Nephron (organoid): ENCODE measurements around the gene YY1AP1.
"Not testable (repeated sequence)": the region's sequence is repeated elsewhere in the genome, so short reads cannot be mapped to it uniquely, and the experiment has no call there.

Source experiments
- H3K27ac Mint-ChIP-seq, 3 experiments: 2 replicates each; pipeline ENCODE4 v1.8.0; 2020; ENCODE audit warnings: mixed read lengths in 3 of 3, mild to moderate bottlenecking in 2 of 3, moderate library complexity in 1 of 3
- H3K27me3 Mint-ChIP-seq: 2 replicates; pipeline ENCODE4 v1.8.0; 2021; ENCODE audit warnings: low read depth, mild to moderate bottlenecking, moderate library complexity, mixed read lengths
- H3K36me3 Mint-ChIP-seq: 2 replicates; pipeline ENCODE4 v1.8.0; 2020; ENCODE audit warnings: low read depth, mixed read lengths
- H3K4me1 Mint-ChIP-seq: 2 replicates; pipeline ENCODE4 v1.8.0; 2020; ENCODE audit warnings: mixed read lengths
- H3K4me3 Mint-ChIP-seq, 3 experiments: 2 replicates each; pipeline ENCODE4 v1.8.0; 2020; ENCODE audit warnings: mild to moderate bottlenecking in 3 of 3, mixed read lengths in 3 of 3, moderate library complexity in 2 of 3
- H3K9me3 Mint-ChIP-seq: 2 replicates; pipeline ENCODE4 v1.8.0; 2020; ENCODE audit warnings: mixed read lengths
- CTCF ChIP-seq, 3 experiments: fragments of 200-600 bp; sonication (generic); IDR thresholded peaks; one replicate each; pipeline ENCODE4 v1.5.0; 2021; ENCODE audit warnings: antibody characterized with exemption in 3 of 3; ENCODE audit not compliant: unreplicated experiment in 3 of 3

Gene YY1AP1

GRCh38 chr1:155640367-155640766 is 48.2 kb downstream of the YY1AP1 start:
- Mint-ChIP-seq H3K36me3 (peaks cover 5% of the 10 kb centered on the region), H3K4me3 (no peak overlapping the region), H3K27ac (no peak overlapping the region), H3K4me1 (peaks cover 3% of the 10 kb centered on the region), H3K9me3 (peaks cover 34% of the 10 kb centered on the region), H3K27me3 (peaks cover 3% of the 10 kb centered on the region)
- no peak for TF ChIP-seq CTCF (IDR thresholded peaks at IDR 0.05; ENCODE audit: unreplicated experiment in 3 of 3)

GRCh38 chr1:155636397-155637153 is 52.0 kb downstream of the YY1AP1 start:
- Mint-ChIP-seq H3K9me3 (peaks cover 12% of the 10 kb centered on the region), H3K4me1 (no peaks in the 10 kb centered on the region), H3K27me3 (peaks cover 3% of the 10 kb centered on the region), H3K36me3 (no peaks in the 10 kb centered on the region), H3K4me3 (no peak overlapping the region), H3K27ac (no peak overlapping the region)
- no peak for TF ChIP-seq CTCF (IDR thresholded peaks at IDR 0.05; ENCODE audit: unreplicated experiment in 3 of 3)

GRCh38 chr1:155626428-155626827 is 62.1 kb downstream of the YY1AP1 start:
- not testable (repeated sequence) for H3K27ac Mint-ChIP-seq, H3K36me3 Mint-ChIP-seq, H3K4me3 Mint-ChIP-seq, H3K4me1 Mint-ChIP-seq
- H3K27me3 Mint-ChIP-seq: peaks cover 22% of the 10 kb centered on the region
- peaks cover 12% of the 10 kb centered on the region for H3K9me3 Mint-ChIP-seq

GRCh38 chr1:155623357-155623756 is 65.2 kb downstream of the YY1AP1 start:
- no peak overlapping the region for H3K4me3 Mint-ChIP-seq
- no peaks in the 10 kb centered on the region for H3K4me1 Mint-ChIP-seq
- H3K9me3 Mint-ChIP-seq: peaks cover 12% of the 10 kb centered on the region
- peaks cover 22% of the 10 kb centered on the region for H3K27me3 Mint-ChIP-seq
- no peak overlapping the region for H3K27ac Mint-ChIP-seq
- TF ChIP-seq CTCF (IDR thresholded peaks at IDR 0.05; ENCODE audit: unreplicated experiment in 3 of 3): no peak
- no peaks in the 10 kb centered on the region for H3K36me3 Mint-ChIP-seq

GRCh38 chr1:155622191-155622590 is 66.4 kb downstream of the YY1AP1 start:
- no peak for TF ChIP-seq CTCF (IDR thresholded peaks at IDR 0.05; ENCODE audit: unreplicated experiment in 3 of 3)
- no peak overlapping the region for H3K4me3 Mint-ChIP-seq
- H3K27me3 Mint-ChIP-seq: peaks cover 22% of the 10 kb centered on the region
- H3K9me3 Mint-ChIP-seq: peaks cover 12% of the 10 kb centered on the region
- no peaks in the 10 kb centered on the region for H3K4me1 Mint-ChIP-seq
- H3K27ac Mint-ChIP-seq: no peak overlapping the region
- no peaks in the 10 kb centered on the region for H3K36me3 Mint-ChIP-seq

GRCh38 chr1:155613226-155613625 is 75.3 kb downstream of the YY1AP1 start:
- Mint-ChIP-seq H3K36me3 (peaks cover 13% of the 10 kb centered on the region), H3K4me3 (peak overlapping the region; percentile 57 to 82 (median 76))
- not testable (repeated sequence) for H3K27ac Mint-ChIP-seq, H3K9me3 Mint-ChIP-seq, H3K4me1 Mint-ChIP-seq, H3K27me3 Mint-ChIP-seq

- H3K4me1 Mint-ChIP-seq, H3K27ac Mint-ChIP-seq, H3K9me3 Mint-ChIP-seq, H3K27me3 Mint-ChIP-seq: not testable (repeated sequence)
- Mint-ChIP-seq H3K36me3 (peaks cover 13% of the 10 kb centered on the region), H3K4me3 (peak overlapping the region; percentile 94 to 97 (median 94))
Measured at GRCh38 chr1:155610257-155610647, 78.3 kb downstream of the YY1AP1 start.
